K562 (cell line): ENCODE measurements around the gene CAMK2D. TPM values are rescaled to one million over a fixed set of nuclear protein-coding genes. Genes with fewer than 3 reads are reported as not detected.

Experiments
- ATAC-seq: fragments of 200-7000 bp; cut with Tn5 transposase; 3 replicates; pipeline ENCODE4 v1.9.1; 2020; ENCODE audit warnings: moderate library complexity
- BruUV-seq: library from RNA; stranded (reverse); fragments of 400-500 nt; replicated peaks from 2 replicates; lab custom pipeline; 2021; lab: Mats Ljungman, UMichigan
- CTCF ChIA-PET: fragments of 300-600 bp; formaldehyde crosslinking; extraction: SDS; loops from one replicate; lab custom pipeline; 2021; ENCODE audit warnings: low intra/inter-chr PET ratio; lab: Yijun Ruan, JAX
- POLR2A ChIA-PET: fragments of 300-600, 350-650 bp; sonication (Branson Sonifier 250); formaldehyde crosslinking; extraction: SDS; loops from one replicate; lab custom pipeline; 2021; ENCODE audit warnings: antibody characterized with exemption, inconsistent platforms; lab: Yijun Ruan, JAX
- DNase-seq, 4 experiments: peaks; one replicate each; pipeline versions ENCODE4 v3.0.0 to v3.0.0-alpha.2; 2011 to 2018; ENCODE audit warnings: low spot score in 3 of 4, mixed read lengths in 3 of 4; ENCODE audit errors: extremely low read depth in 1 of 4
- FAIRE-seq: peaks from 2 replicates; lab custom pipeline; 2011; peaks lifted over from hg19 to GRCh38; lab: Jason Lieb, UNC
- H2AFZ ChIP-seq: 2 replicates; pipeline ENCODE4 v1.6.0; 2011; ENCODE audit warnings: low read depth, low read length, control low read depth, inconsistent platforms
- H3K27ac ChIP-seq: fragments of 200-600 bp; 3 replicates; pipeline ENCODE4 v1.8.0; 2011; ENCODE audit warnings: low read depth, mild to moderate bottlenecking, control low read depth, inconsistent platforms, low read length, moderate library complexity, mixed read lengths; ENCODE audit errors: extremely low read depth
- H3K27me3 ChIP-seq, 2 experiments: fragments of 300-600 bp in 1 of 2; 2 replicates in 1 of 2; 3 replicates in 1 of 2; pipeline versions ENCODE4 v1.6.0 to v1.8.0; 2011; ENCODE audit warnings: inconsistent platforms in 2 of 2, low read length in 2 of 2, mild to moderate bottlenecking in 1 of 2, mixed read lengths in 1 of 2, moderate library complexity in 1 of 2; ENCODE audit not compliant: control insufficient read depth in 2 of 2, insufficient read depth in 2 of 2
- H3K36me3 ChIP-seq: fragments of 300-600 bp; 3 replicates; pipeline ENCODE4 v1.8.0; 2011; ENCODE audit warnings: mild to moderate bottlenecking, low read length, inconsistent platforms; ENCODE audit not compliant: control insufficient read depth, insufficient read depth
- H3K4me1 ChIP-seq, 2 experiments: fragments of 200-600 bp in 1 of 2; replicated peaks in 1 of 2; 2 replicates in 1 of 2; 3 replicates in 1 of 2; pipeline versions ENCODE4 v1.5.1 to v1.8.0; 2011; ENCODE audit warnings: inconsistent platforms in 2 of 2, low read length in 2 of 2, mild to moderate bottlenecking in 1 of 2, mixed read lengths in 1 of 2, moderate library complexity in 1 of 2; ENCODE audit not compliant: control insufficient read depth in 2 of 2, insufficient read depth in 2 of 2
- H3K4me2 ChIP-seq: 2 replicates; pipeline ENCODE4 v1.6.1; 2011; ENCODE audit warnings: low read length, control low read depth, inconsistent platforms, mixed read lengths; ENCODE audit not compliant: insufficient read depth
- H3K4me3 ChIP-seq: fragments of 200-600 bp; sonication (generic), shearing (Covaris generic); 2 replicates; pipeline ENCODE4 v1.5.1; 2016; ENCODE audit warnings: control low read depth, inconsistent platforms
- H3K79me2 ChIP-seq: fragments of 200-600 bp; 3 replicates; pipeline ENCODE4 v1.8.0; 2011; ENCODE audit warnings: low read length, inconsistent platforms; ENCODE audit not compliant: control insufficient read depth, insufficient read depth
- H3K9ac ChIP-seq, 2 experiments: 2 replicates each; pipeline versions ENCODE4 v1.6.0 to v1.6.1; 2011; ENCODE audit warnings: low read depth in 2 of 2, low read length in 2 of 2, control low read depth in 1 of 2, inconsistent platforms in 1 of 2, mild to moderate bottlenecking in 1 of 2, mixed read lengths in 1 of 2; ENCODE audit not compliant: insufficient read depth in 1 of 2
- H3K9me1 ChIP-seq: one replicate; pipeline ENCODE4 v1.6.0; 2011; ENCODE audit warnings: inconsistent platforms, mild to moderate bottlenecking, low read length, moderate library complexity; ENCODE audit not compliant: control insufficient read depth, insufficient read depth
- H3K9me3 ChIP-seq: replicated peaks from 2 replicates; pipeline ENCODE4 v1.5.1; 2011; ENCODE audit warnings: low read depth, low read length, inconsistent platforms; ENCODE audit not compliant: control insufficient read depth, insufficient read depth
- H4K20me1 ChIP-seq: replicated peaks from 2 replicates; pipeline ENCODE4 v1.6.1; 2011; ENCODE audit warnings: low read length, inconsistent platforms, mixed read lengths; ENCODE audit not compliant: control insufficient read depth, insufficient read depth
- ADNP ChIP-seq: fragments of 200-800 bp; sonication (Bioruptor generic); IDR thresholded peaks from 2 replicates; pipeline ENCODE4 v1.6.1; 2016; ENCODE audit warnings: missing genetic modification characterization, missing compliant biosample characterization
- CSDE1 ChIP-seq, 2 experiments: fragments of 450-650 bp; IDR thresholded peaks; 2 replicates each; pipeline ENCODE4 v1.6.1; 2016; ENCODE audit warnings: mild to moderate bottlenecking in 1 of 2
- NELFE ChIP-seq: IDR thresholded peaks from 2 replicates; pipeline ENCODE4 v1.6.1; 2011; ENCODE audit warnings: mild to moderate bottlenecking; ENCODE audit not compliant: insufficient read depth, insufficient read length
- NONO ChIP-seq, 2 experiments: fragments of 200-400 bp in 1 of 2; fragments of 450-650 bp in 1 of 2; formaldehyde crosslinking in 1 of 2; IDR thresholded peaks; 2 replicates each; pipeline ENCODE4 v1.6.1; 2017; ENCODE audit warnings: low read depth in 2 of 2, mild to moderate bottlenecking in 2 of 2, moderate library complexity in 2 of 2, low read length in 1 of 2
- POLR3G ChIP-seq: IDR thresholded peaks from 2 replicates; pipeline ENCODE4 v1.6.1; 2011; ENCODE audit not compliant: insufficient read length, insufficient replicate concordance; ENCODE audit errors: extremely low read depth
- ZBTB7A ChIP-seq: IDR thresholded peaks from 2 replicates; pipeline ENCODE4 v1.6.1; 2011; ENCODE audit warnings: low read depth, mild to moderate bottlenecking, low read length, moderate library complexity, borderline replicate concordance; ENCODE audit not compliant: control insufficient read depth
- ZNF277 ChIP-seq: fragments of 250-450 bp; sonication (Bioruptor Pico); IDR thresholded peaks from 2 replicates; pipeline ENCODE4 v1.8.0; 2022; ENCODE audit warnings: inconsistent platforms, mild to moderate bottlenecking, moderate library complexity, borderline replicate concordance
- ZNF583 ChIP-seq: fragments of 250-450 bp; sonication (Bioruptor Pico); IDR thresholded peaks from 2 replicates; pipeline ENCODE4 v1.4.0; 2020
- WGBS: fragments of 100-300 bp; shearing (Covaris generic); methylation state at CpG from one replicate; pipeline ENCODE4 v1.1.6; 2016; ENCODE audit warnings: low coverage, mixed read lengths; ENCODE audit not compliant: insufficient coverage; ENCODE audit errors: missing lambda C conversion rate; 5-methylcytosine and 5-hydroxymethylcytosine counted together
- in situ Hi-C: fragments of 300-500 bp; cut with MboI; formaldehyde crosslinking; loops from 4 replicates; pipeline ENCODE4 v1.15.0; 2018; ENCODE audit warnings: inconsistent platforms, mixed read lengths
- intact Hi-C: fragments of 100-400 bp; cut with micrococcal nuclease; formaldehyde crosslinking; loops from 2 replicates; pipeline ENCODE4 v1.14.2; 2022
- polyA plus RNA-seq, 8 experiments: library from polyadenylated mRNA; depleted of rRNA in 4 of 8; stranded (reverse) in 5 of 8; unstranded in 3 of 8; fragments of >200 nt; fragmentation: Nextera tagmentation in 2 of 8; fragmentation: Illumina TruSeq in 1 of 8; extraction: Ambion mirVana in 2 of 8; extraction: Trizol in 1 of 8; gene quantifications; 2 replicates each; pipeline versions ENCODE4 v1.2.1 to v1.2.3, GENCODE V29; 2011 to 2014; ENCODE audit warnings: inconsistent platforms in 1 of 8, missing spikeins in 1 of 8
- total RNA-seq, 7 experiments: library from RNA; depleted of rRNA in 6 of 7; stranded (reverse); fragments of >200 nt in 6 of 7; fragmentation: Illumina TruSeq in 2 of 7; extraction: Trizol in 2 of 7; gene quantifications; 2 replicates each; pipeline versions ENCODE4 v1.2.1 to v1.2.3, GENCODE V29; 2011 to 2021; ENCODE audit warnings: low replicate concordance in 1 of 7

CAMK2D gene
- total and polyA plus RNA-seq, 9 of the 15 experiments (the other 6 are each of a cell fraction or from before 2014, with no cell fraction given): 0.01 to 0.33 (median 0.04) TPM; not detected in 2

DNA sequence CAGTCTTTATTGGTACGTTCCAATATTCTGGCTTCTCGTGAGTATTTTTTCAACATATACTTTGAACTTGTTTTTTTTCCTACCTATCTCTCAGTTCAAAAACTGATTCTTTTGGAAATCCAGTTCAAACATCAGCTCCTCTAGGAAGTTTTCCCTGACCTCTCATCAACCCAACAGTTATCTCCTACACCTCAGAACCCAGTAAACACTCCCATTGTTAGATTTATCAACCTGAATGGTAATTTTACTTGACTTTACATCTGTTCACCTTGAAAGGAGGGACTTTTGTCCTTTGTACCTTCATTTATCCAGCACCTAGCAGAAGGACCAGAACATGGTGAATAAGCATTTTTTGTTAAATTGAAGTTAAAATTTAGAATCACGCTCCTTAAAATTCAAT is 13.6 kb downstream of the CAMK2D start:
- POLR2A ChIA-PET: no interaction called here
- Histone ChIP-seq H3K9me3 (no peaks in the 10 kb centered on the region), H3K9ac (no peak overlapping the region), H3K9me1 (no peaks in the 10 kb centered on the region), H3K4me2 (no peak overlapping the region), H3K4me3 (no peak overlapping the region), H2AFZ (no peak overlapping the region), H3K27ac (no peak overlapping the region), H3K36me3 (no peaks in the 10 kb centered on the region), H3K4me1 (no peaks in the 10 kb centered on the region), H3K79me2 (no peaks in the 10 kb centered on the region), H4K20me1 (no peaks in the 10 kb centered on the region), H3K27me3 (no peaks in the 10 kb centered on the region)
- CTCF ChIA-PET: no interaction called here
- TF ChIP-seq NONO (IDR thresholded peaks at IDR 0.05; ENCODE audit: low read depth in 2 of 2, low read length in 1 of 2) (no peak), CSDE1 (IDR thresholded peaks at IDR 0.05) (no peak), ZBTB7A (no peak)
- ATAC-seq (no peak), FAIRE-seq (no peak), DNase-seq (no peak)
- in situ Hi-C loops: no loop called here
- 6% methylated on average over 3 of the region's 3 CpGs for WGBS
- BruUV-seq: no TSS peak
- intact Hi-C loops: no loop called here

DNA sequence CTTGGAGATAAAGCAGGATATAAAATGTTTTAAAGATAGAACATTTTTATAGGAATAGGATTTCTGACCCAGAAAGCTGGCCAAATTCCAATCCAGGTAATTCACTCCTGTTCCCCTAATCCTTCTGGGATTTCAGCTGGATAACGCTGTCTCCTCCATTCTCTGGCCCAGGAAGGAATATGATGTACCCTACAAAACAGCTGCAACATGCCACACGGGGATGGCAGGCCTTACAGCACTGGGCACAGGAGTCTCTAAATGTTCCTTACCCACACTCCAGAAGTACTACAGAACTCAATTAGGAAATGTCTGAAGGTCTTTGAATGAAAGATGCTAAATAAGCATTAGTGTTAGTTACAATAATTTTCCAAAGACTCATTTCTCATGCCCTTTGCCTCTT is 15.8 kb downstream of the CAMK2D start:
- ChIA-PET POLR2A (no interaction called here), CTCF (no interaction called here)
- FAIRE-seq (no peak), DNase-seq (no peak), ATAC-seq (no peak)
- Histone ChIP-seq H3K27ac (no peak overlapping the region), H4K20me1 (no peaks in the 10 kb centered on the region), H3K4me2 (no peak overlapping the region), H3K27me3 (no peaks in the 10 kb centered on the region), H3K36me3 (no peaks in the 10 kb centered on the region), H3K9ac (no peak overlapping the region), H2AFZ (no peak overlapping the region), H3K9me1 (no peaks in the 10 kb centered on the region), H3K9me3 (no peaks in the 10 kb centered on the region), H3K4me3 (no peak overlapping the region), H3K79me2 (no peaks in the 10 kb centered on the region), H3K4me1 (no peaks in the 10 kb centered on the region)
- intact Hi-C loops: no loop called here
- no TSS peak for BruUV-seq
- WGBS: 0% methylated on average over 2 of the region's 2 CpGs
- in situ Hi-C loops: no loop called here
- TF ChIP-seq ZNF583: no peak
- no peak for TF ChIP-seq ADNP (tag)
- TF ChIP-seq ZNF277 (CRISPR knock-in tag): no peak
- no peak for TF ChIP-seq POLR3G
- no peak for TF ChIP-seq NELFE
